Right lung (tissue), 10 donors: ENCODE data around the gene CHIC2. TPM values are rescaled to one million over a fixed set of nuclear protein-coding genes. Genes with fewer than 3 reads are reported as not detected.
"Not testable (repeated sequence)": the region's sequence is repeated elsewhere in the genome, so short reads cannot be mapped to it uniquely, and the experiment has no call there.

ENCODE experiments used
- DNase-seq, 2 donors: peaks; one replicate each; pipeline ENCODE4 v3.0.0-alpha.2; 2013
- long read RNA-seq, 8 donors: transcript quantifications; one replicate each; lab custom pipeline, GENCODE V29; 2026
- polyA plus RNA-seq, 5 donors: library from polyadenylated mRNA; unstranded; fragments of 120-200 nt; gene quantifications; one replicate each; pipeline versions ENCODE4 v1.2.1 to v1.2.3, GENCODE V29; 2013; ENCODE audit warnings: inconsistent platforms in 1 of 5, low replicate concordance in 1 of 5; ENCODE audit not compliant: insufficient read length in 5 of 5, insufficient read depth in 1 of 5

The CHIC2 gene
- 10 to 100 TPM; 26.3 to 34.9 (median 30.4) TPM for polyA plus RNA-seq
- long read RNA-seq, donor 1, transcript CHIC2-201 (6 exons, 1,194 nt) = major isoform, 19 of 22 reads
- long read RNA-seq, donor 1, partial matches to known transcripts = 0 of 22 reads
- long read RNA-seq, donor 1, other reads (novel, unspliced or antisense) = 0 of 22 reads
- long read RNA-seq, donor 2, transcript CHIC2-201 (6 exons, 1,194 nt) = major isoform, 12 of 12 reads
- long read RNA-seq, donor 2, partial matches to known transcripts = 0 of 12 reads
- long read RNA-seq, donor 2, other reads (novel, unspliced or antisense) = 0 of 12 reads
- long read RNA-seq, donor 3, transcript CHIC2-201 (6 exons, 1,194 nt) = major isoform, 18 of 20 reads
- long read RNA-seq, donor 3, partial matches to known transcripts = 0 of 20 reads
- long read RNA-seq, donor 3, other reads (novel, unspliced or antisense) = 0 of 20 reads
- long read RNA-seq, donor 4, transcript CHIC2-201 (6 exons, 1,194 nt) = major isoform, 6 of 6 reads
- long read RNA-seq, donor 4, partial matches to known transcripts = 0 of 6 reads
- long read RNA-seq, donor 4, other reads (novel, unspliced or antisense) = 0 of 6 reads
- long read RNA-seq, donor 5, transcript CHIC2-201 (6 exons, 1,194 nt) = major isoform, 17 of 23 reads
- long read RNA-seq, donor 5, partial matches to known transcripts = 0 of 23 reads
- long read RNA-seq, donor 5, other reads (novel, unspliced or antisense) = 0 of 23 reads
- long read RNA-seq, donor 6, transcript CHIC2-201 (6 exons, 1,194 nt) = major isoform, 24 of 26 reads
- long read RNA-seq, donor 6, partial matches to known transcripts = 0 of 26 reads
- long read RNA-seq, donor 6, other reads (novel, unspliced or antisense) = 0 of 26 reads
- long read RNA-seq, donor 7, transcript CHIC2-201 (6 exons, 1,194 nt) = major isoform, 15 of 18 reads
- long read RNA-seq, donor 7, partial matches to known transcripts = 0 of 18 reads
- long read RNA-seq, donor 7, other reads (novel, unspliced or antisense) = 0 of 18 reads
- long read RNA-seq, donor 8, transcript CHIC2-201 (6 exons, 1,194 nt) = major isoform, 7 of 7 reads
- long read RNA-seq, donor 8, partial matches to known transcripts = 0 of 7 reads
- long read RNA-seq, donor 8, other reads (novel, unspliced or antisense) = 0 of 7 reads

DNA sequence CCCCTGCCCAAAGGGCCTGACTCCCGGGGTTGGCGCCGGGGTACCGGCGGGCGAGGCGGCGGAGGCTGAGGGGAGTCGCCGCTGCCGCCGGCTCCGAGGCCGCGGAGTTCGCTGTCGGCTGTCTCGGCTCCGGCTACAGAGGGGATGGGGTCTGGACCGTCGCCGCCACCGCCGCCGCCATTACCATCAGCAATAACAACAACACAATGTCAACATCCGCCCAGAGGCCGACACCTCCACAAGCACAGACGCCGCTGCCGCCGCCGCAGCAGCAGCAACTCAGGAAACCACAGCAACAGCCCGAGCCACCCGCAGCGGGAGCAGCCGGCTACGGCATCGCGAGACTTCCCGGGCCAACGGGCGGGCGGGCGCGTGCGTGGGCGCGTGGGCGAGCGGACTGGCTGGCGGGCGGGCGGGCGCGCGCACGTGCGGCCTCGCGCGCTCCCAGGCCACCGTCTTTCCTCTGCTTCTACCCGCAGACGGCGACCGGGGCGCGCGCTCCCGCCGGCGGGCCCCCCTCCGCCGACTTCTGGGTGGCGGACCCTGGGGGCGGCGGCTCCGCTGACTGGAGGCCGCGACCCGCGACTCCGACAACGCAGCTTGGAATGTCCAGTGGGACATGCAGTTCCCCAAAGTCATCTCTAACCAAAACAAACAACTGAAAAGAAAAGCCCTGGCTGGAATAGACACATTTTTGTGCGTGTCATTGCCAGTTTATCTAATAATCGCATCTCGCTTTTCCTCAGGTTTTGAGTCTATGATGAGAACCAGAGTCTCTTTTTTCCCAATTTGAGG is at the start of gene CHIC2:
Gene CHIC2, minus strand, starts transcription at position 289 of the 795 bp plus-strand sequence. CDS start 305 bp downstream, outside the sequence.
- DNase-seq = peak; percentile 93 to 94

DNA sequence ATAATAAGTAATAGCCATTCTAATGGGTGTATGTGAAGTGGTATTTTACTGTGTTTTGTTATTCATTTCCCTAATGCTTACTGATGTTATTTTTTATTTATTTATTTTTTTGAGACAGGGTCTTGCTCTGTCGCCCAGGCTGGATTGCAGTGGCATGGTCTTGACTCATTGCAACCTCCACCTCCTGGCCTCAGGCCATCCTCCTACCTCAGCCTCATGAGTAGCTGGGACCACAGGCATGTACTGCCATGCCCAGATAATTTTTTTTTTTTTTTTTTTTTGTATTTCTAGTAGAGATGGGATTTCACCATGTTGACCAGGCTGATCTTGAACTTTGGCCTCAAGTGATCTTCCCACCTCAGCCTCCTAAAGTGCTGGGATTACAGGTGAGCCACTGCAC is 48.8 kb upstream of the CHIC2 start:
- not testable (repeated sequence) for DNase-seq

DNA sequence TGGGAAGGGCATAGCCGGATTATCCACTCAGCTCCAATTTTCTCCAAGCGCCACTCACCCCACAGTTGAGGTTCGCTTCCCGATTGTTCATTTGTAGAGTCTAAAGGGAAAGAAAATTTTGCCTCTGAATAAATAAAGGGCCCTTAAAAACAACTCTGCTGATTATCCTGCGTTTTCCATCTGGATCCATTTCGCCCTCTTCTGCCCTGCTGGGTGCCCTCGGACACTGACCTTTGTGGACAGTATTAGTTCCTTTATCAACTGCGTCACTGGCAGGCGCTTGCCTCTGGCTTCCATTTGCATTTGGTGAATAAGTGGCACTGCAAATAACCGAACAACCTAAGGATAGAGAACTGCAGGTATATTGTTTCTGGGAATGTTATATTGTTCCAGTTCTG is 45.6 kb upstream of the CHIC2 start:
- no peak for DNase-seq

DNA sequence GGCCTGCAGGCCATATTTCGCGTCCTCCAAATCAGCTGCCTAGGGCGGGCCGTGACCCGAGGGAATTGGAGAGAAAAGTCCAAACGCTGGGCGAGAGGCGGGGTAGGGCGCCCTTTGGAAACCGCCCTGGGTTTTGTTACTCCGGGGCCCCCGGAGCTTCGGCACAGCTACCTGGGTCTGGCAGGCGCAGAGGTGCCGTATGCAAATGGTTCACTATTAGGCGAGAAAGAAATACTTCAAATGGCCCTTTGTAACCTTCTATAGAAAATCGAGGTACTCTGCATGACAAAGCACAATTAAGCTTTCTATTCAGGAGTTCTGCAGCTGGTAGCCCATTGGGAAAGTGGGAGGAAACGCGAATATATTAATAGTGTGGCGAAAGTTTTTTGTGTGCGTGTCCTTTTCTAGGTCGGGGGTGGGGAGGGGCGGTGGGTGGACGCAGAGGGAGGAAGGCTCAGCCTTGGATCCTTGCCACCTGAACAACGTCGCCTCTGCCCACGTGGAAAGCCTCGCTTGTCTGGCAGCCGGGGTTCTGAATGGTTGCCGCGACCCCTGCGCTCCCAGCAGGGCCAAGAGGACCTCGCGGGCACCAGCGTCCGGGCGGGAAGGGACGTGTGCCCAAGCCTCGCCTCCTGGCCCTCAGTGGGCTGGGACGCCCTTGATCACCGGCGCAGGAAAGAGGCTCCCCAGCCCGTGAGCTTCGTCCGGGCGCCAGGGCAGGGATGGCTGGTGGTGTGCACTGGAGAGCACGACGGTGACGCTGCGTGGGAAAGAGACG is 45.0 kb upstream of the CHIC2 start:
- no peak for DNase-seq

DNA sequence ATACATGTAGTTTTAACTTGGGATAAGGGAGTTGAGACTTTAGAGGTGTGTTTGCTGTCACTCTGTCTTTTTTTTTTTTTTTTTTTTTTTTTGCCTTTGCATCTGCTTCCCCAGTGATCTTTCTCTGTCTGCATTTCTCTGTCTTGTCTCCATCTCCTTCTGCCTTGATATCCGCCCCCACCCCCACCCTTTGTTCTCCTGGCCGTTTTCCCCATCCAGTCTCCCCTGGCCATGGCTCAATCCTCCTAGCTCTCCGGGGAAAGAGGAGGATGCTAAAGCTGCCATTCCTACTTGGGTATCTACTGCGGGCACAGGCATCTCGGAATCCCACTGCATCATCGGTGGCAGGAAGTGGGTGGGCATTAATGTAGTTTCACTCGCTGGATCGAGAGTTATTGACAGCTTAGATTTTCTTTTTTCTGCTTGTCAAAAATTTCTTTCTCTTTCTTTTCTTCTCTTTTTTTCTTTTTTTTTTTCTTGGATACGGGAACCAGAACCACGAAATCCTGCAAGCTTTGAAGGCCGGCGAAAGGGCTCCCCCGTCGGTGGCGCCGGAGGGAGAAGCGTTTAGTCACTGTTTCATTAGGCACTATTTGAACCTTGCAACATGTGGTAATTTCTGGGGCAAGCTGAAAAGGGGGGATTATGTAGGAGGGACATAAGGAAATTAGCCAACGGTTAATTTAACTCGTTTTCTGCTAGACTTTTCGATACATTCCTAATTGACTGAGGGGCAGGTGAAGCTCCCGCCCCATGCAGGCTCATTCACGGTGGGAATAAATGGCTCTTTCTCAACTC is 43.7 kb upstream of the CHIC2 start:
- no peak for DNase-seq

DNA sequence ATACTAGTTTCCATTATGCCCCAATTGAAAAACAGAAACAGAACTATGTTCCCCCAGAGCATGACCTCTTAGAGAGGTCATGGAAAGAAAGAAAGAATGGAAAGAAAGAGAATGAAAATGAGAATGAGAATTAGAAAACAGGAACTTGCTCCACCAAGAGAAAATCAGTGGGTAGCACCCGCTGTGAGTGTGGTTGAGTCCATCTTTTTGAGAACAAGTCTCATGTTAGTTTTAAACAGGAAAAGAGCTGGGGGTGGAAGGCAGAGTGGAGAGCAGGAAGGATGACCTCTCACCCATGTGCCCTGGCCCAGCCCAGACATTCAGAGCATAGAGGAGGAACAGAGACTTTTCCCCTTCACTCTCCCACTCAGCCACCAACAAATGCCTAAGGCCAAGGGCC is 40.5 kb upstream of the CHIC2 start:
- DNase-seq = no peak

DNA sequence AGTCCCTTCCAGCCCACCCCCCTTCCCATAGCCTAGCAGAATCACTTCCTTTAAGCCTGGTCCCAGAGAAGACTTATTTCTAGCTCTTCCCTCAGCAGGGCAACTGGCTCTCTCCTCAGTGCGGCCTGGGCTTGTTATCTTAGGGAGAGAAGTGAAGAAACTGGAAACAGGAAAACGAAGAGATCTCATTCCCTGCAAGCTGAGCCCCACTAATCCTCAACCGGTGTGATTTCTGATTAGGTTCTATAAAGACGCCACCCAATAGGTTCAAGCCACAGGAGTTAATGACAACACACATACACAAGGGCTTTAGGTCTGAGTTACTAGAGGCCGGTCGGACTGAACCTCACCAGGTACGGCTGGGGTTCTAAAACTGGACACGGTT is 38.8 kb upstream of the CHIC2 start:
- DNase-seq = no peak

DNA sequence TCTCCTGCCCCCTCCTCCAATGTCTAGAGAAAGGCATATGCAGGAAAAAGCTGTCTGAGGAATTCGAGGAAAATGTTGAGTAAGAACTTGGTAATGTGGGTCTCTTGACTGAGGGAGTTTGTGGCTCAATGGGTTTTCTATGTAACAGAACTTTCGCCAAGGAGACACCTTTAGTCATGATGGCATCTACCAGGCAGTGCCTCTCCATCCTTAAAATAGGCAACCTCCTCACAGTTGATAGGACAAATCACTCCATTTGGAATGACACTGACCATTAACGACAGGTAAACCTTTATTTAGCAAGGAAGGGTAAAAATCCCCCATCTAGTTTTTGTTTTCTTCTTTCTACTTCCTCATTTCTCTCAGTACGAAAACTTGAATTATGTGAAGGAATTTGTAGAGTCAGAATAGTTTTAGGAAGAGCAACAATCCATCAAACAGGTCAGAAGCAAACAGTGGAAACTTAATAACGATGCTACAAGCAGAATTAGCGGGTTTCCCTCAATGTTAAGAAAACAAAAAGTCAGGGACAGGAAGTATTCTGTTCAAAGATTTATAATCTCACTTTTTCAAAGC is 38.2 kb upstream of the CHIC2 start:
- DNase-seq = no peak

DNA sequence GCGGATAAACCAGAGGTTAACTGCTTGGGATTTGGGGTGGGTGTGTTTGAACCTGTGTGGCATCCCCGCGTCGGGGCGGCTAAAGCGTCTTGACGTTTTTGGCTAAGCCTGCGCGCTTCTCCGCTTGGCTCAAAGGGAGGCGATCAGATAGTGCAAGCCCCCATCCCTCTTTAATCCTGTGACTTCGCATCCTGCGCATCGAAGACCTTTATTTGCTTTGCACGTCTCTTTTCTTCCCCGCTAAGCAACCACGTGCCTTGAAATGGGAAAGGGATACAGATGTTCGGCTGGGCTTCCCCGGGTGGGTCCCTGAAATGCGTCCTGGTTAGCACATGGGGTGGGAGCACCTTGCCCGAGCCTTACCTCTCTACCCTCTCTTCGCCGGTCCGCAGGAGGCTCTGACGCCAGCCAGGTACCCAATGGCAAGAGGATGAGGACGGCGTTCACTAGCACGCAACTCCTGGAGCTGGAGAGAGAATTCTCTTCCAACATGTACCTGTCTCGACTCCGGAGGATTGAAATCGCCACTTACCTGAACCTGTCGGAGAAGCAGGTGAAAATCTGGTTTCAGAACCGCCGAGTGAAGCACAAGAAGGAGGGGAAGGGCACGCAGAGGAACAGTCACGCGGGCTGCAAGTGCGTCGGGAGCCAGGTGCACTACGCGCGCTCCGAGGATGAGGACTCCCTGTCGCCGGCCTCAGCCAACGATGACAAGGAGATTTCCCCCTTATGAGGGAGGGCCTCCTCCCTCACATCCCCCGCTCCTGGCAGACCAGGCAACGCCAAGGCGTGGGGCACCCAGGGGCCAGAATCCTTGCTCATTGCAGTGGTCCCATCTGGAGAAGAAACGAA is 37.0 kb upstream of the CHIC2 start:
- DNase-seq = no peak

DNA sequence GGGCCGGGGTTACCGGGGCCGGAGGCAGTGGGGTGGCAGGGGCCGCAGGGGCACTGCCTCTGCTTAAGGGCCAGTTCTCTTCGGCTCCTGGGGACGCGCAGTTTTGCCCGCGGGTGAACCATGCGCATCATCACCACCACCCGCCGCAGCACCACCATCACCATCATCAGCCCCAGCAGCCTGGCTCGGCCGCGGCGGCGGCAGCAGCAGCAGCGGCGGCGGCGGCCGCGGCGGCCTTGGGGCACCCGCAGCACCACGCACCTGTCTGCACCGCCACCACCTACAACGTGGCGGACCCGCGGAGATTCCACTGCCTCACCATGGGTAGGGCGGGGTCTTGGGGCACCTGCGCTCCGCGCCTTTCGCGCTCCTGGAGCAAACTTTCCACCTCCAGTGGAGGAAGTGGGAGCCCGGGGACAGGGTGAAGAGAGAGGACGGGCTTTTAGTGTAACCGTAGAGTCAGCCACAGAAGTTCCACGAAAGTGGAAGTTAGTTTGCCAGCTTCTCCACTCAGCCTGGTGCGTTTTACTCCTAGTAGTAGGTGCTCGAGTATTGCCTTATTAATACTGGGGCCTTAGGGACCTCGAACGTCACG is 36.3 kb upstream of the CHIC2 start:
- no peak for DNase-seq

DNA sequence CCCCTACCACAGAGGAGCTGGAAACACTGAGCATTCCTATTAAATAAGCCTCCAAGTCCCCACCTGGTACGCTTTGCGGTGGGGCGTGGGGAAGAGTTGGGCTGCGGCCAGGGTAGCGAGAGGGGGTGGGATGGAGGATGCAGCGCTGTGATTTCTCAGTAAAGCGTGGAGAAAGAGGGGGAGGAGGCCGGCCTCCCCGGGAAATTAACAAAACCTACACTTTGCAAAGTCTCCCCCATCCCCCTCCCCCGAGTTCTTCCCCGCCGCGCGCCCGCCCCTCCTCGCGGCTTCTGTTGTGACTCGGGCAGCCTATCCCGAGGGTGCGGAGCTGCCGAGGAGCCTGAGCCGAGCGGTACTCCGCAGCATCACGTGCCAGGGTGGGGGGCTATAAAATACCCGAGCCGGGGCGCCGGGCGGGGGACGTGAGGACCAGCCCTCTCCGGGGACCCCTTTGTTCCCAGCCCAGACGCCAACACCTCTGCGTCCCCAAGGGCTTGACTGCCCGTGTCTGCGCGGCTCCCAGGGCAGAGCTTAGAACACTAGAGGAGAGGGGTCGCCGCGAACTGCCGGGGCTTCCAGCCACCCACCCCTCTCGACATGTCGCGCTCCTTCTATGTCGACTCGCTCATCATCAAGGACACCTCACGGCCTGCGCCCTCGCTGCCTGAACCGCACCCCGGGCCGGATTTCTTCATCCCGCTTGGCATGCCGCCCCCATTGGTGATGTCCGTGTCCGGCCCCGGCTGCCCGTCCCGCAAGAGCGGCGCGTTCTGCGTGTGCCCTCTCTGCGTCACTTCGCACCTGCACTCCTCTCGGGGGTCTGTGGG is 35.6 kb upstream of the CHIC2 start, which contains the start of gene GSX2:
Gene GSX2, plus strand, starts transcription at position 416 of the 827 bp plus-strand sequence. Its CDS starts 182 bp downstream, at position 598.
- DNase-seq = no peak

DNA sequence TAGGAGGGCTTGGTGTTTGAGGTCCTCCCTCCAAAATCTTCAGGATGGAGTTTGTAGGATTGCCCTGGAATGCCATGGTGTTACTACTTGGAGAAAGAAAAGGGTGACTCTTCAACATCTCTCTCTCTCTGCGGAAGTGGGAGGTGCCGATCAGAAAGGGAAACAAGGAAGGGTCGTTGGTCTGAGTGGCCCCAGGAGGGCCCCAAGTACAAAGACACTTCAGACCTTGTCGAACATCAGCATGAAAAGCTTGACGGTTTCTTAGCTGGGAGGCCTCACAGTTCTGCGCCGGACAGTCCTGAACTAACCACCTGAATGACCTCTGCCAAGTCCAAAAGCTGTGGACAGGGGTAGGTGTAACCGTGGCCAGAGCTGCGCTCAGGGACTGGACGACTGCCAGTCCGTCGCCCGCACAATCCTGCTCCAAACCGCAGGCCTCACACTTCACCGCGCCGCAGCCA is 34.9 kb upstream of the CHIC2 start:
- DNase-seq = no peak

DNA sequence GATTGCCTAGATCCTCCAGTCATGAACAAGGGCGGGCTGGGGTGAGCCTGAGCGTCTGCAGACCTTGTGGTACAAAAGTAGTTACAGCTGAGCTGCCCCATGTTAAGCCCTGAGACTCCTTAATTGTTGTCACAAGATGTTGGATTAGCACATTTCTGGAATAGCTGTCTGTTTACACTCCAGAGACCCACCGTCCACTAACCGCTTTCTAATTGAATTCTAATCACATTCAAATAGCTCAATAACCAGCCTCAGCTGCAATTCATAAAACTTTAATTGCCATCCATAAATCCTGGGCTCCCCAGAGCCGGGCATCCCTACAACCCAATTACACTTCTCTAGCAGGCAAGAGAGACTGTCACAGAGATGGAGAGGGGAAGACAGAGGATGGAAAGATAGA is 34.0 kb upstream of the CHIC2 start:
- DNase-seq = no peak

DNA sequence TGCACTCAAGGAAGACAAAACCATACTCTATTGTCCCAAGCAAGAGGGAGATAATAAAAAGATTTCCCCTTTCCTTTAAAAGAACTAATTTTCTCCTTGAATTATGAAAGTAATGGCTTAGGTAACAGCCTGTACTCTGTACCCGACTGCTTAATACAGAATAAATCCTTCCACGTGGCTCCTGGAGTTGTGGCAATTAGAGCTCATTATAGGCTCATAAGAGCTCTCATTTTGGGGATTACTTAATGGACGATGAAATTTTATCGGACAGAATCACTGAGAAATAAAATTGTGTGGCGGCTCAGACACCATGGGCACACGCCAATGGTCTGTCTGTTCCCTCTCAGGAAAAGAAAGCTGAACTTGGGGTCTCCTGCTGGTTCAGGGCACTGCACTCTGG is 32.7 kb upstream of the CHIC2 start:
- DNase-seq = no peak

DNA sequence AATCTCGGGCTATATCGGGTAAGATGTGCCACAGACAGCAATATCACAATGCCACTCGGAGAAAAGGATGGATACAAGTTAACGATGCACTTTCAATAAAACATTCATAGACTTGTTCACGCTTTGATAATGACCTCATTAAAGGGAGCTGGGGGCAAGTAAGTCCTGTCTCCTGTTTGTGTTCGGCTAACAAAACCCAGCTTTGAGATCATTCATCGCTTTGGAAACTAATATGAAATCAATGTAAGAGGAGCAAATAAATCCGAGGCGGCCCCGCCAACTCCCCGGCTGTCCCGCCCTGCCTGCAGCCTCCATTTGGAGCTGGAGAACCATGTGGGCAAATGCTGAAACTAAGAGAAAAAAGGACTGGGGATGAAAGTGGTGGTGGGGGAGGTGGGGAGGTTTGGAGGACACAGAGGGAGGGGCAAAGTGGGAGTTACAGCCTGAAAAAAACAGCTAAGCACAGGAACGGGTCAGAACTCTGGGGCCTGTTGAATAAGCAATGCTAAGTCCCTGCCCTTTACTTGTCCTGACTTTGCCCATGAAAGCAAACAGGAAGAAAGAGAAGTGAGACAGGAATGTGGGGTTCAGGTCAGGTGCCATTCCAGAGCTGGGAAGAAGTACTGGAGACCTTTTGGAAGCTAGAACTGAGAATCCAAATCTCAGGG is 32.0 kb upstream of the CHIC2 start:
- no peak for DNase-seq
